HL-60 (cell line): ENCODE results near the gene BMP6.

ENCODE experiments used
- CTCF ChIP-seq: IDR thresholded peaks from one replicate; pipeline ENCODE4 v1.5.1; 2011; ENCODE audit warnings: low read length, control low read depth, inconsistent platforms; ENCODE audit not compliant: insufficient read depth
- POLR2AphosphoS5 ChIP-seq: IDR thresholded peaks from 2 replicates; pipeline ENCODE4 v1.6.1; 2012; ENCODE audit warnings: low read depth
- REST ChIP-seq: IDR thresholded peaks from 2 replicates; pipeline ENCODE4 v1.6.1; 2012; ENCODE audit warnings: low read depth; ENCODE audit not compliant: insufficient replicate concordance
- SPI1 ChIP-seq: IDR thresholded peaks from 2 replicates; pipeline ENCODE4 v1.6.1; 2012; ENCODE audit warnings: low read depth, mild to moderate bottlenecking, borderline replicate concordance

GRCh38 chr6:7719364-7719850 is 6.5 kb upstream of the BMP6 start:
- TF ChIP-seq CTCF, result no peak
- TF ChIP-seq SPI1, result no peak
- TF ChIP-seq POLR2AphosphoS5, result no peak
- no peak for TF ChIP-seq REST
